GM19099 (cell line): Measurements from ENCODE around the gene ALG13.

Experiments
- POLR2A ChIP-seq: IDR thresholded peaks from 3 replicates; pipeline ENCODE4 v1.6.1; 2011; ENCODE audit warnings: low read depth; ENCODE audit not compliant: insufficient read length; ENCODE audit errors: extremely low read depth

ALG13 gene

GRCh38 chrX:111728096-111728495 is 47.1 kb downstream of the ALG13 start:
- no peak for TF ChIP-seq POLR2A

GRCh38 chrX:111731351-111731750 is 50.4 kb downstream of the ALG13 start:
- no peak for TF ChIP-seq POLR2A

- no peak for TF ChIP-seq POLR2A
Observed at GRCh38 chrX:111736571-111736970, 55.6 kb downstream of the ALG13 start.

GRCh38 chrX:111742018-111742417 is 61.0 kb downstream of the ALG13 start:
- no peak for TF ChIP-seq POLR2A

- no peak for TF ChIP-seq POLR2A
Observed at GRCh38 chrX:111743316-111743715, 62.3 kb downstream of the ALG13 start.

GRCh38 chrX:111756486-111756885 is 75.5 kb downstream of the ALG13 start:
- no peak for TF ChIP-seq POLR2A

GRCh38 chrX:111759686-111760085 is 78.7 kb downstream of the ALG13 start:
- no peak for TF ChIP-seq POLR2A

GRCh38 chrX:111761578-111762135 is 80.7 kb downstream of the ALG13 start:
- no peak for TF ChIP-seq POLR2A

GRCh38 chrX:111778591-111778990 is 97.6 kb downstream of the ALG13 start:
- no peak for TF ChIP-seq POLR2A

GRCh38 chrX:111779582-111779981 is 98.6 kb downstream of the ALG13 start:
- no peak for TF ChIP-seq POLR2A

- TF ChIP-seq POLR2A = no peak
Observed at GRCh38 chrX:111784667-111785066, 103.7 kb downstream of the ALG13 start.
